ENCODE results near the gene SLC37A3.

DNA sequence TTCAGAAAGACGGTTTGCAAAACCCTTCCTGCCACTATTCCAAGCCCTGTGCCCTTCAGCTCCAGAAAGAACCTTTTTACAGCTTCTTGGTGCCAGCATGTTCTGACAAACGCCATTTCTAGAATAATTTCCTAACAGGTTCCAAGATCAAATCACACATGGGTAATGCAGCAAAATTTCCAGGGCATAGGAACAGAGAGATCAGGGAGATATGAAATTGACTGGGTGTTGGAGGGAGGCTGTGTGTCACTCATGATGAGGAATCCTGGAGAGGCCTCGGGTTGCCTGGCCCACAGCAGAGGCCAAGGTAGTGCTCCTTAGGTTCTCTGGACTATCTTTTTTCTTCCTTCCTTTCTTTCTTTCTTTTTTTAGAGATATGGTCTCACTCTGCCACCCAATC is 35.1 kb upstream of the SLC37A3 start:
- TF ChIP-seq, protein P1, sequence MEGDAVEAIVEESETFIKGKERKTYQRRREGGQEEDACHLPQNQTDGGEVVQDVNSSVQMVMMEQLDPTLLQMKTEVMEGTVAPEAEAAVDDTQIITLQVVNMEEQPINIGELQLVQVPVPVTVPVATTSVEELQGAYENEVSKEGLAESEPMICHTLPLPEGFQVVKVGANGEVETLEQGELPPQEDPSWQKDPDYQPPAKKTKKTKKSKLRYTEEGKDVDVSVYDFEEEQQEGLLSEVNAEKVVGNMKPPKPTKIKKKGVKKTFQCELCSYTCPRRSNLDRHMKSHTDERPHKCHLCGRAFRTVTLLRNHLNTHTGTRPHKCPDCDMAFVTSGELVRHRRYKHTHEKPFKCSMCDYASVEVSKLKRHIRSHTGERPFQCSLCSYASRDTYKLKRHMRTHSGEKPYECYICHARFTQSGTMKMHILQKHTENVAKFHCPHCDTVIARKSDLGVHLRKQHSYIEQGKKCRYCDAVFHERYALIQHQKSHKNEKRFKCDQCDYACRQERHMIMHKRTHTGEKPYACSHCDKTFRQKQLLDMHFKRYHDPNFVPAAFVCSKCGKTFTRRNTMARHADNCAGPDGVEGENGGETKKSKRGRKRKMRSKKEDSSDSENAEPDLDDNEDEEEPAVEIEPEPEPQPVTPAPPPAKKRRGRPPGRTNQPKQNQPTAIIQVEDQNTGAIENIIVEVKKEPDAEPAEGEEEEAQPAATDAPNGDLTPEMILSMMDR (IDR thresholded peaks at IDR 0.05; ENCODE audit: low read depth, low read length), result no peak
- no peak for TF ChIP-seq EZH2phosphoT487 (IDR thresholded peaks at IDR 0.05; ENCODE audit: low read depth)
